Activated CD4-positive, alpha-beta T cell treated with anti-CD3 and anti-CD28 coated beads, Interleukin-2, Interleukin-6, amounts not matched to agents 100 ng/mL and 50 ng/mL, durations not matched to agents 16 hours and 8 hours (primary cell): ENCODE results near the gene EFTUD2.

Experiments
- DNase-seq: peaks from one replicate; pipeline ENCODE4 v3.0.0-alpha.2; 2020

Gene EFTUD2

DNA sequence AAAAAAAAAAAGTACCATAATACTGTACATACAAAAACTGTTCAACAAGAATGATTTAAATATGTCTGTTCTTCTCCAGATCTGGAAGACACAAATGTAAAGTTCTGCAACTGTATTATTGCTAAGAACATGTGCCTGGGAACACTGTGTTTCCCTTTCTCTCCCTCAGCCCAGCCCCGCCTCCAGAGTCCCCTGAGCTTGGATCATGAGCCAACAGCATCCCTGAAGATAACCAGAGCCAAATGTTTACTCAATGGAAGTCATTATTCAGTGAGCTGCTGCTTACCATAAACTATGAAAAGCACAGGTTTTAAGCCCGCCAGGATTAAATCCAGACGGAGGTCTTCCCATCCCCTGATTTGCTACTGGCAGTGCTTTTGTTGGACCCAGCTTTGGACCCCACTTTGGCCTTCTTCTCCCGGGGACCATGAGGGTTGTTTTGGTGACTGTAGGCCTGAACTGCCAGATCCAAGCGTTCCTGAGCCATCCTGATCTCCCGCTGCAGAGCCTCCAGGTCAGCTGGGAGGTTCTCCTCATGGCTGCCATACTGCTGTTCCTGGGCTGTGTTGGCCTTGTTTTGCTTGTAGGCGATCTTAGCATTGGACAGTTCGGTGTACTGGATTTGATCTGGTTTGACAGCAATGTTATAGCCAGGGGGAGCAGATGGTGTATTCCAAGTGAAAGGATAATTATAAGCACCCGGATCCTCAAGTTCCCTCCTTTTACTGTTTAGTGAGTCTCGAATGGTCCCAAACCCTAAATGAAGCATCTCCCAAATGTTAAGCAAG lies 94.7 kb downstream of the EFTUD2 start:
- no peak for DNase-seq

DNA sequence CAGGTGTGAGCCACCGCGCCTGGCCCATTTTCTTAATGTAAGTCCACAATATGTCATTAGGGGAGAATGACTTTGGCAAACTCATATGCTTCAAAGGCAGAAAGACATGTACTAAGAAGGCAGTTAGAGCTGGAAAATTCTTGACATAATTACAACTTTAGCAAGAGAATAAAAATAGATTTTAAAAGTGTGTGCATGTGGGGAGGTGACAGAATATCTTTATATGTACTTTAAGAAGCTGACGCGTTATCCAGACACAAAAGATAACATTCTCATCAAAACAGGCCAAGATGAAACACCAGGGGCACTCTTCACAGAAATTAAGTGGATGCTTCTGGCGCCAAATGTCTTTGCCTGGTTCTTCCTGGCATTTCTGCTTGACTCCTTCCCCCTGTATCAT lies 97.4 kb downstream of the EFTUD2 start:
- DNase-seq, result no peak
